NCI-H82 treated with DMSO at 0.1 percent for 48 hours (cell line): ENCODE results near the gene PPFIBP2.
"Not testable (repeated sequence)": the region's sequence is repeated elsewhere in the genome, so short reads cannot be mapped to it uniquely, and the experiment has no call there.

Experiments
- DNase-seq: peaks from one replicate; lab custom pipeline; 2025; ENCODE audit not compliant: unreplicated experiment; lab: John Stamatoyannopoulos, UW

PPFIBP2 gene

DNA sequence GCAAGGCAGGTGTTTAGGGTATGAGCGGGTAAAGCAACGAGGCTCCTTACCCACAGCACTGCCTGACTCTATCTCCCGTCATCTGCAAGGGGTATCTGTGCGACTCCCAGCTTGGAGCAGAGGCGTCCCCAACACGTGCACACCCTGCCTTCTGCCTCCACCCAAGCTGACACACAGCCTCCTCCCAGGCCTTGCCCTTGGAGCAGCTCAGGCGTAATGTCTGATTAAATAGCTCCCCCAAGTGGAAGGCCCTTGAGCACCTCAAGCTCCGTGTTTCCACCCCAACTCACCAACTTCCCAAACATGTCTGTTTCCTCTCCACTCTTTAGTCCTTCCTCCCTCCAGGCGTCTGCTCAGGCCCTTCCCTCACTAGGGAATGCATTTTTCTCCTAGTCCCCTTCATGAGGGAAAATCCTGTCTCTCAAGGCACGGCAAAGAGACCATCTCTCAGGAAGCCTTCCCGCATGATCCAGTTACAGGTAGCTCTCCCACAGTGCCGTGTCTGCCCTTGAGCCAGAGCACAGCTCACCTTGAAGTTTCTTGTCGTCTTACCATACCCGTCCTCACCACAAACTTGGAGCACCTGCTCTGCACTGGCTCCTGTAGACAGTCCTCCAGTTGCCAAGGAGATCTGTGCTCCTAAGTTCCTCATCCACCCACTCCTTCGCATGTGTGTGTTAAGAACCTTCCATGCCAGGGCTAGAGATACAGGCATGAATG is 143.7 kb downstream of the PPFIBP2 start:
- no peak for DNase-seq

DNA sequence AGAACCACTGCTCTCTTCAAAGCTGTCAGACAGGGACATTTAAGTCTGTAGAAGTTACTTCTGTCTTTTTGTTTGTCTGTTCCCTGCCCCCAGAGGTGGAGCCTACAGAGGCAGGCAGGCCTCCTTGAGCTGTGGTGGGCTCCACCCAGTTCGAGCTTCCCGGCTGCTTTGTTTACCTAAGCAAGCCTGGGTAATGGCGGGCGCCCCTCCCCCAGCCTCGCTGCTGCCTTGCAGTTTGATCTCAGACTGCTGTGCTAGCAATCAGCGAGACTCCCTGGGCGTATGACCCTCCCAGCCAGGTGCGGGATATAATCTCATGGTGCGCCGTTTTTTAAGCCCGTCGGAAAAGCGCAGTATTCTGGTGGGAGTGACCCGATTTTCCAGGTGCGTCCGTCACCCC is 149.7 kb downstream of the PPFIBP2 start:
- not testable (repeated sequence) for DNase-seq

DNA sequence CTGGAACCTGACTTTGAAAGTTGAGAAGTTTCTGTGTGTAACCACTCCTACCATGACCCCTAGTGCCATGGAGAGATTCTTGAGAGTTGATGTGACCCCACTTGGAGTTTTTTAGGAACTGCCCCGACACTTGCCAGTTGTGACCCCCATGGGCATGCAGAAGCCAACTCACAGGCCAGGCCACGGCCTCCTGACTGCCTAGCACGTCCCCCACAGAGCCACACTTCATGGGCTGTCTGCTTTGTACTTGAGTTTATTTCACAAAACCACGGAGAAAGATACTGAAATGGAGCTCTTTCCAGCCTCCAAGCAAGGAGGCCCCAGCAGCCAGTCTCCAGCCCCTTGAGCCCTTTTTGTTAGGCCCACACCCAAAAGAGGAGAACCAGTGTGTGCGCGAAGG is 151.1 kb downstream of the PPFIBP2 start:
- DNase-seq, result no peak

DNA sequence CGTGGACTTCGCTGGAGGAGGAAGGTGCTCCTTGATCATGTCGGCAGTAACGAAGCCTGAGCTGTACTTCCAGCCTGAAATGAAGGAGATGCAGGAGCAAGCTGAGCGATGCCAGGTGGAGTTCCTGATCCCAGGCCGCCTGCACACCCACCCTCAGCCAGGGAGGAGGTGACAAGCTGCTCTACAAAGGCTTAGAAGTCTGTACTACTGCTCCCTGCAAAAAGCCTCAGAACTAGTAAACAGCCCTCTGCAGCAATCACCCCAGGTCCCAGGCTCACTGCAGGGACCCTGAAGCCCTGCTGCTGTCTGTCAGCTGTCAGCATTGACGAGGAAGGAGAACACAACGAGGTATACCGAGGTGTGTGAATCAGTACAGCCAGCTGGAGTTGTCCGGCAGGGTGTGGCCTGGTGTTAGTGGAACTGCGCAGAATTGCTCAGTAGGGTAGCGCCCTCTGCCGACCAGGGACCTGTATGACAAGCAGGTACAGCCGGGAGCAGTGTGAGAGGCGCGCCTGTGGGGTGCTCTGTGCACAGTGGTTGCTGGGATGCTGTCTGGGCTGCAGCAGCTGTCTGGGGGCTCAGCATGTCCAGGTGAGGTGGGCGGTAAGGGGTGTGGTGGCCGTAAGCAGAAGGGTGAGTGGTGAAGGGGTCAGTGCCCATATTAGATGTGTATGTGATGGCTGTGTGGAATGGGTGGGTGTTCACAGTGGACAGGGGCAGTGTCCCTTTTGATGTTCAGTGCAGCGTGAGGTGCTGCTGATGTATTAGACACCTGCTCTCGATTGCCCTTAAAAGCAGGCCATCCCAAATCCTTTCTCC is 151.9 kb downstream of the PPFIBP2 start:
- peak; percentile 15 for DNase-seq

GRCh38 chr11:7666292-7666866 is 152.6 kb downstream of the PPFIBP2 start:
- DNase-seq, result no peak

GRCh38 chr11:7667460-7667859 is 153.7 kb downstream of the PPFIBP2 start:
- DNase-seq, result no peak

DNA sequence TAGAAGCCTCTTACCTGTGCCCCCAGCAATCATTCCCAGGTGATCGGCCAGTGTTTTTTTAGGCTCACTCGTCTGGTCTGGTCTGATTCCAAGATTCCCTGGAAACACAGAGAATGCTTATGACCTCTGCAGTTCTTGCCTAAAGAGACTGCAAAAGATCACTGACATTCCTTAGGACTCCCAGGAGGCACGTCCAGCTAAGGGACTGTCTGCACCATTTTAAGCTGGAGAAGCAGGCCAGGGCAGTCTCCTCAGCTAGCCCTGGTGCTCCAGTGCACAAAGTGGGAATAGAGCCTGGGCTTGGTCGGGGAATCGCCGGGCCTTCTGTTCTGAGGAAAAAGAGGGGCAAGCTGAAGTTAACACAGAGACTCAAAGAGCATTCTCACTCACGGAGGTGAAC is 154.7 kb downstream of the PPFIBP2 start:
- DNase-seq, result no peak

- no peak for DNase-seq
These were observed 155.1 kb downstream of the PPFIBP2 start for GRCh38 chr11:7668911-7669310.

DNA sequence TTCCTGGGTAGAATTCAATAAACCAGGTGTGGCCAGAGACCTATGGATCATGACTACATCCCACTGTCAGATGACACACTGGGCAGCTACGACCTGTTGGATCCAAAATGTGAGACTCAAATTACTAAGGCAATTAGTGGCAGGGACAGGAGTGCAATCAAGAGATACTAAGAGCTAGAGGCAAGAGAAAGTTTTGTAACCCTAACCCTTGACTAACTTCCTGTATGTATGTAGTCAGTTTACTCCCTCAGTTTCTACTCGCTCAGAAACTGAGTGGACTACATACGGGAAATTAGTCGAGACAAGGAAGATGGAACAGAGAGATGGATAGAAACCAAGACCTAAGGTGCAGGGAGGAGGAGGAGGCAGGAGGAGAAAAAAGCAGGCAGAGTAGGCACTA is 156.8 kb downstream of the PPFIBP2 start:
- no peak for DNase-seq

GRCh38 chr11:7671347-7672215 is 157.8 kb downstream of the PPFIBP2 start:
- DNase-seq, result no peak

DNA sequence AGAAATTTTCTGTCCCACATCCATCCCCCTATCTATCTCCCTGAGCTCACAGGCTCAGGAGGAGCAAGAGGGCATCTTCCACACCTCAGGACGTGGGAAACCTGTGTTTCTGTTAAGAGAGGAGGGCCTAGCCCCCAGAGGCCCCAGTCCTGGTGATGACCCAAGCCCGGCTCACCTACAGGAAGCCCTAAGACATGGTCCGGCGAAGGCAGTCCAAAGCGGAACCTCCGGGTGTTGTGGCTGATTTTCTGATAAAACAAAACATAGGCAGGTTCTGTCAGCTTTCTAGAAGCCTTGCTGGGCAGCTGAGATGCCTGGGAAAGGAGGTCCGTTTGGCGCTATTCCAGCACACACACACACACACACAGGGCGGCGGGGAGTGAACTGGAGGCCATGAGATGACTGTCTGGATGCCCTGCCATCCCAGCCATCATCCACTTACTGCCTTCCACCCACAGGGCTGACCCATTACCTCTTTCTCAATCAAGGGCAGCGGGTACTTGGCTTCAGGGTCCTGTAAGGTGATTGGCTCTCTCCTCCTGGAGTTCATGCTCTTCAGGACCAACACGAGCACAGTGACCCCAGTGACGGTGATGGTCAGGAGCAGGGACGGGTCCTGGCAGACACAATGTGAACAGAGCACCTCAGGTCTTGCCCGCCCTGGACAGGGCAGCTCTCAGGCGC is 158.6 kb downstream of the PPFIBP2 start:
- DNase-seq, result no peak

DNA sequence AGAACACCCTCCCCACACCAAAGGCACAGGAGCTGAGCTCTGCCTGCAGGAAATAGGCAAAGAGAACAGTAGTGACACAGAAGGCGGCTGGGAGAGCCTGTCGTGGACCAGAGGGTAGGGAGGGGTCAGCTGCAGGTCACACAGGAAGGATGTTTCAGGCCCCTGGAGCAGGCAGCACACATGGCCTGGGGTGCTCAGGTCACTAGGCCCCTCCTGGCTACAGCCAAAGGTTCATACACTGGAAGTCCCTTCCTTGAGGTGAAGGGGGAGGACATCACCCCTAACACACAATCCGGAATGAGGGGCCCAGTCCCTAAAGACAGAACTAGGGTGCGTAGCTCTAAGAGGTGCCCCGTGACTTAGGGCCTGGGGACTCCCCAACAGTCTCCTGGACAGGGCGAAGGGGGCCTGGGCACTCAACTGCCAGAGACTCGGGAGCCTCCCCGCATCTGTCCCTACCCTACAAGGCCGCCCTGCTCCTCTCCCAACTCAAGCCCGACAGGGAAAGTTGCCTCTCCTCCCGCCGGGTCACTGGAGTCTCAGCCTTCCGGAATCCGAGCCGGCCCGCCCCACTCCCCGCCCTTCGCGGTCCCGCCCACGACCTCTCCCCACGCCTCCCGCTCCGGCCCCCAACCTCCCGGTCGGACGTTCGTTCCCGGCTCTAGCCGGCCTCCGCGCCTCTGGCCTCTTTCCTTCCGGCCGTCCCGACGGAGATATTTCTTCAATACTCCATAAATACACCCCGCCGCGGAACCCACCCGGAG is 159.3 kb downstream of the PPFIBP2 start, which contains the start of gene CYB5R2:
CYB5R2 (minus strand) TSS at position 541 of the 764 bp plus-strand sequence. CDS start 675 bp downstream, outside the sequence.
- DNase-seq, result no peak

DNA sequence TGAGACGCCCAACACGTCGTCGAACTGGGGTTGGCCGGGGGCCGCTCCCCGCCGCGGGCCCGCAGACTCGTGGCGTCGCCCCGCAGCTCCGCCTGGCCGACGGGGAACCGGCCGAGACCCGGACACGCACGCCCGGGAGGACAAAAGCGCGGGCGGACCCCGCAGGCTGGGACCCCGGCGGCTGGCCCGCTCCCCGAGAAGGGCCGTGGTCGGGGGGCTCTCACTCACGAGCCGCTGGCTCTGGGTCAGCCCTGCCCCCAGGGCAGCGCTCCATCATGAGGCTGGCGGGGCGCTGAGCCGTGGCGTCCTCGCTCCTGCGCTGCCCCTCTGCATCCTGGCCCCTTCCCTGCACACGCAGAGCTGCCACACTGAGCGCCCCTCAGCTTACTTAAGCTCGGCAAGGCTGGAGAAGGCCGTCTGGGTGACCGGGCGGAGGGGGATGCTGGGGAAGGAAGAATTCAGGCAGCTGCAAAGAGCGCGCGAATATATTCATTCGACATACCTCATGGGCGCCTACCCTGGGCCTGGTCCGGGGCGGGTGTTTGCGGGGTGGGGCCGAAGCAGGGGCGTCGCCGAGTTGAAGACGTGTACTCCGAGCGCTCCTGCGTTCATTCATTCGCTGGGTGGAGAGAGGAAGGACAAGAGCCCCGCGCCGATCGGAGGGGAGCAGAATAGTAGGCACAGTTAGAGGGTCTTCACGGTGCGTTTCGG is 160.1 kb downstream of the PPFIBP2 start:
- DNase-seq, result no peak

DNA sequence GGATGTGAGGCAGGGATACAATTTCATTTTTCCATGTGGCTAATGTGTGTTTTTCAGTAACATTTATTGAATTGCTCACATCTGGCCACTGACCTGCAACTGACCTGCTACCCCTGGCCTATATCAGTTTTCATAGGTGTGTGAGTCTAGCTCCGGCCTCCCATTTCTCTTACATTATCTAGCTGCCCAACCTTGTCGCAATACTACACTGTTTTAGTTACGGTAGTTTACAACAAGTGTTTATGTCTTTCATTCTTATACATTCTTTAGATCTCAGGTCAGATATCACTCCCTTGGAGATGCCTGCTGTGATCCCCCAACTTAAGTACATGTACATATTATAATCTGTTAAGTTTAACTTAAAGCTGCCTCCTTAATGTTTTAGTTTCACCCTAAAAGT is 161.8 kb downstream of the PPFIBP2 start:
- DNase-seq, result no peak

GRCh38 chr11:7677071-7677470 is 163.3 kb downstream of the PPFIBP2 start:
- DNase-seq, result no peak

DNA sequence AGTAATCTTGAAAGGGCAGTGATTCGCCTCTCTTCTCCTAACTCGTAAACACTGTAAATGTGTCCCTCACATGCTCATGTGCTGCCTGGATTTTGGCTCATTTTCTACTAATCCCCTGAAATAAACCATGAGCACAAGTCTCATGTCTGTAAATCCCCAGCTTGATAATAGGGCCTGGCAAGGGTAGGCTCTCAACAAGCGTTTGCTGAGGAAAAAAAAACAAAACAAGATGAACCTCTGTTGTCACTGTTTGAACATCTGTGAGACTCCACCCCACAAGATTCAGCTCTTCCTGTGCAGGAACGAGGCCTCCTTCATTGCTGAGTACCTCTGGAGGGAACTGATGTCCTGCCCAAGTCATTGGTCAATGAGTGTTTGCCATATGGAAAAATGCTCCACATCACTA is 164.0 kb downstream of the PPFIBP2 start:
- peak; percentile 32 for DNase-seq

DNA sequence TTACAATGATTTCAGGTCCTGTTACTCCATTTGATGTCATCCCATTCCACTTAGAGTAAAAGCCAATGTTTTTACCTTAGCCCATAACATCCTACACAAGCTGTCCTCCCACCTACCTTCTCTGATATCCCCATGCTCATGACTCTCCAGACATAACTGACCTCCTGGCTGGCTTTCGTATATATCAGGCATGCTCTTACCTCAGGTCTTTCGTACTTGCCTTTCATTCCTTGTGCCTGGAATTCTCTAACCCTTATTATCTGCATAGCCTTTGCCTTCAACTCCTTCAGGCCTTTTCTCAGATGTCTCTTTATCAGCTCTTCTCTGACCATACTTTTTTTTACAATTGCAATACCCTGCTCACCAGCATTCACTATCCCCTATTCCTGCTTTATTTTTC is 169.8 kb downstream of the PPFIBP2 start:
- no peak for DNase-seq

DNA sequence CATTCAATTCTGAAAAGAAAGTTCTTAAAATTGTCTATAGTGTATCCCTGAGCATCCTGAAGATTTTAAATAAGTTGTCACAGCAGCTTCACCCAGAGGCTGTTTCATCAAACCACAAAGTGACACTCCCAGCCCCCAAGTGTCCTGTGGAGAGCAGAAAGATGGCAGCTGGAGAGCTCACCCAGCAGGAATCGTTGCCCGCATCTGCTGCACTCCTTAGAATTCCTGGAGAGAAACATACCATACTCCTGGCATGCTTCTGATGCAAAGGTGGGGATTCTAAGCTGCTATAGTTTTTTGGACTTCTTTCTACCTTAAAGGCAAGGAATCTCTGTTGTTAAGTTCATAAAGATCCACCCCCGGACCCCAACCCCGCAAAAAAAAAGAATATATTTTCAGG is 173.0 kb downstream of the PPFIBP2 start:
- no peak for DNase-seq

GRCh38 chr11:7687386-7687785 is 173.6 kb downstream of the PPFIBP2 start:
- no peak for DNase-seq
